GM23338 (cell line): ENCODE measurements around the gene SLC9A9.

ENCODE experiments used
- CTCF ChIP-seq, 2 experiments: fragments of 200-600 bp in 1 of 2; sonication (generic) in 1 of 2; conservative IDR thresholded peaks; 2 replicates each; pipeline versions ENCODE4 v1.5.1 to v1.6.1; 2016 to 2017; ENCODE audit warnings: antibody characterized with exemption in 2 of 2, low read depth in 2 of 2, mild to moderate bottlenecking in 2 of 2, moderate library complexity in 1 of 2
- ETS1 ChIP-seq: IDR thresholded peaks from 2 replicates; pipeline ENCODE4 v1.6.1; 2016; ENCODE audit warnings: antibody characterized with exemption
- EZH2phosphoT487 ChIP-seq: fragments of 200-600 bp; sonication (generic); IDR thresholded peaks from one replicate; pipeline ENCODE4 v1.8.1; 2018; ENCODE audit warnings: antibody characterized with exemption; ENCODE audit not compliant: unreplicated experiment
- POLR2AphosphoS5 ChIP-seq: IDR thresholded peaks from 2 replicates; pipeline ENCODE4 v1.6.1; 2016; ENCODE audit warnings: antibody characterized with exemption, low read depth
- REST ChIP-seq: IDR thresholded peaks from one replicate; pipeline ENCODE4 v1.6.1; 2018; ENCODE audit warnings: antibody characterized with exemption; ENCODE audit not compliant: unreplicated experiment
- ZNF331 ChIP-seq: fragments of 250-450 bp; sonication (Bioruptor Pico); IDR thresholded peaks from 2 replicates; pipeline ENCODE4 v1.5.0; 2020; ENCODE audit warnings: low read depth, mild to moderate bottlenecking, moderate library complexity

GRCh38 chr3:143830786-143831185 is 17.5 kb downstream of the SLC9A9 start:
- TF ChIP-seq CTCF (conservative IDR thresholded peaks at IDR 0.05; ENCODE audit: low read depth in 2 of 2) (no peak), POLR2AphosphoS5 (no peak), REST (no peak), EZH2phosphoT487 (no peak), ETS1 (no peak), ZNF331 (CRISPR knock-in tag) (no peak)
